A204.1 (cell line): ENCODE results near the gene C11orf21.

Experiments
- FAIRE-seq: peaks from 2 replicates; lab custom pipeline; 2012; peaks lifted over from hg19 to GRCh38; lab: Jason Lieb, UNC

Gene C11orf21

GRCh38 chr11:2258501-2259465, 42.9 kb downstream of the C11orf21 start:
- no peak for FAIRE-seq

DNA sequence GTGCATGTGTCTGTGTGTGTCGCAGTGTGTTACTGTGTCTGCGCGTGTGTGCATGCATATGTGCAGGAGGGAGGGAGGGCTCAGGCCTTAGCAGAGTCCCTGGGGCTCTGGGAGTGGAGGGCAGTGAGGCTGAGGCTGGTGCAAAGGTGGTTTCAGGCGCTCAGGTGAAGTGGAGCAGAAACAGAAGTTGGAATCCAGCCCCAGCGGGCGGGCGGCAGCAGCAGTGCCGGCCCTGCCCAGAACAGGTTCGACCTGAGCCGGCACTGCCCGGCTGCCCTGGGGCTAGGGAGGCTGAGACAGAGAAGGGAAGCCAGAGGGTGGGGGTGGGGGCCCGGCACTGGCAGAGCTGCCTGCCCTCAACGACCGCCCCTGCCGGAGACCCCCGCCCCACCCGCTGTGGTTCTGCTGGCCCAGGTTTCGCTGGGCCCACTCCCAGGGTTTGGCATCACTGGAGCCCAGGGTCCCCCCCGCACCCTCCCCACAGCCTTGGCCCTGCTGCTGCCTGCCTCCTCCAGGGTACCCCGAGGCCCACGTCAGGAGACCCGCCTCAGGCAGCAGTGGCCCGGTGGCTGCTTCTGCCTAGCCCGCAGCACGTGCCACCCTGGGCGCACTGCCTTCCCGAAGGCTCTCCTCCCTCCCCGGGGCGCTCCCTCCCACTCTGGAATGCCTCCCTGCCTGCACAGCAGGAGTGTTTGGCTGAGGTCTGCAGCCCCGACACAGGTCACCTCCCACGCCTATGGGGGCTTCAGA, 44.6 kb downstream of the C11orf21 start:
- FAIRE-seq, result no peak

GRCh38 chr11:2256293-2256913, 45.3 kb downstream of the C11orf21 start:
- no peak for FAIRE-seq

DNA sequence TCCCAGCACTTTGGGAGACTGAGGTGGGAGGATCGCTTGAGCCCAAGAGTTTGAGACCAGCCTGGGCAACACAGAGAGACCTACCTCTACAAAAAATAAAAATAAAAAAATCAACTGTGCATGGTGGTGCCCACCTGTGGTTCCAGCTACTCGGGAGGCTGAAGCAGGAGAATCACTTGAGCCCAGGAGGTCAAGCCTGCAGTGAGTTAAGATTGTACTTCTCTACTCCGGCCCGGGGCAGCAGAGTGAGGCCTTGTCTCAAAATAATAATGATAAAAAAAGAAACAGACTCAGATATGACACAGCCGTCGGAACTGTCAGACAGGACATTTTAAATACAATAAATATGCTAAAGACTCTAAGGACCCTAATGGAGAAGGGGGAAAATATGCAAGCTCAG, 49.7 kb downstream of the C11orf21 start:
- no peak for FAIRE-seq

GRCh38 chr11:2251138-2251537, 50.6 kb downstream of the C11orf21 start:
- FAIRE-seq, result no peak

- no peak for FAIRE-seq
These were observed 51.2 kb downstream of the C11orf21 start for GRCh38 chr11:2250485-2250884.

DNA sequence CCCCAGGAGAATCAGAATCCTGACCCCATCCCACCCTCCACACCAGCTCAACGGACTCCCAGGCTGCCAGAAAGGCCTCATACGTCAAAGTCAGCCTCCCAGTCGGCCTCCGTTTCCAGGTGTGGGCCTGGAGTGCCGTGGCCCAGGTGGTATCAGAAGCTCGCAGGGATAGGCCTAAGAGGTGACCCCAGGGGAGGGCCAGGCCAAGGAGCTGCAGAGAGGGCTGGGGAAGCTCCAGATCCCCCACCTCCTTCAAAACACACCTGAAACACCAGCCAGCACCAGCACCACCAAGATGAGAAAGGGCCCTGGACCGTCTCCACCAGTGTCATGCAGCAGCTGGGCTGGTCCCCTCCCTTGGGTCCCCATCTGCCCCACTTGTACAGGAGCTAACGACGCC, 51.7 kb downstream of the C11orf21 start:
- FAIRE-seq, result no peak

DNA sequence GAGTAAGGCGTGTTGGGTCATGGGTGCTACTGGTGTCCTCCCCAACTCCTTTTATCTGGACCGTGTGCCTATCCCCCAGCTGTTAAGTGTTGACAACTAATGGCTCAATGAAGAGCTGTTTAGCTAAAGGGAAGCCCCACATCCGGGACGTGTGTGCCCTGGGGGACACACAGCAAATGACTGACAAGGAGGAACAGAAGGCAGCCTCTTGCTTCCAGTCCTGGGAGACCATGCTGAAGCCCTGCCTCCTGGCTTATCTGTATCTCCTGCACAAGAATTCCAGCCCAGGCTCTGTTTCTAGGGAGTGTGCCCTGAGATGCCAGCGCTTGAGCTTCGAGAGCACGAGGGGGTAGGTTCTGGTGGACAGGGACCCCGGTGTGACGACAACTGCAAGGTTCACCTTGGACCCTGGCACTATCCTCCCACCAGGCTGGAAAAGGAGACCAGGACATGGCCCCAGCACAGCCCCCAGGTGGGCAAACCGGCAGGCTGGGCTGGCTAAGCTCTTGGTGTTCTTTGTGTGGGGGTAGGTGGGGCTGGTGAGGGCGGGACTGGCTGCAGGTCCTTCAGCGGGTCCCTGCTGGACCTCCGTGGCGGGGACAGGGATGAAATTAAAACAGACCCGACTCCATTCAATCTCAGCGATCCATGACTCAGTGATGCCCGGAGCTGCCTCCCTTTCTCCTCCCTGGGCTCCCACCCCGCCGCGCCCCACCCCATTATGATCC, 52.4 kb downstream of the C11orf21 start:
- no peak for FAIRE-seq

DNA sequence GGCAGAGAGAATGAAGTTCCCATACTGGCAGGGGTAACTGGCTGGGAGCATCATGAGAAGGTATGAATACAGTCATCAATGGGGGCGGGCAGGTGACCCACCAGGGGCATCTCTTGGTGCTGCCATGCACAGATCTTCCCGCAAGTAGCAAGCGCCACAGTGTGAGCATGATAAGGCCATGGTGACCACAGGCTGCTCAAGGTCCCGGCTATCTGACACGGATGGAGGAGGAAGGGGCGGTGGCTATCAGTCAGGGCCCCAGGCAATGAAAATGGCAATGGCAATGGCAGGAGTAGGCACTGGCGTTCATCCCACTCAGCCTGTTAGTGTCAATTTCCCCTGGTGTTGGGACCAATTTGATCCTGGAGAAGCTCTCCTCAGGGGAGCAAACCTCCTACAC, 53.0 kb downstream of the C11orf21 start:
- no peak for FAIRE-seq

DNA sequence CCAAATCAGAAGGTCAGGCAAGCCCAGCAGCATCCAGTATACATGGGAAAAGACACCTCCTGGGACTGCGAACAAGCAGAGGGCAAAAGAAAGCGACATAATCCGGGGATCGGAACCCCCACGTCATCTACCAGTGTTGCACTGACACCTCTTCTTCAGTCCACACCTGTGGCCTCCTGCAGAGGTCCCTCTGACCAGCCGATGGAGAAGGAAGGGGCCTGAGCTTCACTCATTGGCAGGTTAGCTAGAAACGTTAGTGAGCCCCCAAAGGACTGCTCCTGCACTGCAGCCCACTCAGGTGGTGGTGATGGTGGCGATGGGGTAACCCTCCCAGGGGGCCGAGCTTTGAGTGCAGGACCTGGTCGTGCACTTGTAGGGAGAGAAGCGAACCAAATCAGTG, 53.5 kb downstream of the C11orf21 start:
- FAIRE-seq, result no peak

- no peak for FAIRE-seq
These were observed 54.2 kb downstream of the C11orf21 start for GRCh38 chr11:2247496-2247895.
